ENCODE measurements around the gene KCNH1.

Gene KCNH1

DNA sequence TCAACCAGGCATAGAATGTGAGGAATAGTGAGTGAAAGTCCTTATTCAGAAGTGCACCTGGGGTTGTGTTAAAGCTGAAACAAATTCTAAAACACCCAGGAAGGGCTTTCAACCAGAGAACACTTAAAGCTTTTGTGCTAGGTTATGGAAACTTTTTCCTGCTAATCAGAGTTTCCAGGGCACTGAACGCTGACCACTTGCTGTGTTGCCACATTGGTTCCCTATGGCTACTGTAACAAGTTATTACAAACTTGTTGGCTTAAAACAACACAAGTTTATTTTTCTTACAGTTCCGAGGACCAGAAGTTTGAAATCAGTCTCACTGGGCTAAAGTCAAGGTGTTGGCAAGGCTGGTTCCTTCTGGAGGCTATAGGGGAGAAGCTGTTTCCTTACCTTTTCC lies 504.7 kb downstream of the KCNH1 start:
- DNase-seq, result no peak

DNA sequence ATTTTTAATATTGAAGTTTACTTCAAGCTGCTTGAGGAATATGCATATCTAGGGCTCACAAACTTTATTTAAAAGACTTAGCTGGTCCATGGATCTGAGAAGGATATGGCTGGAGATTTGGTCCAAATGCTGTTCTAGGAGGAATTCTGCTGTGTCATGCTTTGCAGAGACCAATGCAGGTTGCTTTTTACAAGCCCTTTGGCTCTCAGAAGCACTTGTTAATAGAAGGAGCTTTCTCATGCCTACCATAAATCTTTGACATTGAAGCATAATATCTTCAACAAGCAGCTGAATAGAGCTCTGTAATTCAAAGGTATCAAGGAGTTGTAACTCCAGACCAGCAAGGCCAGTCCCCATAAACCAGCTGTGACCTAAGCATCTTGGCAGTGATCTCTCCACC lies 506.2 kb downstream of the KCNH1 start:
- DNase-seq, result no peak
